HL-60 (cell line): ENCODE results near the gene ERCC1.

ENCODE experiments used
- DNase-seq, 2 experiments: peaks; one replicate each; pipeline ENCODE4 v3.0.0-alpha.2; 2010 to 2020; ENCODE audit warnings: low read depth in 1 of 2, low spot score in 1 of 2
- H3K27ac ChIP-seq: fragments of 250-450 bp; sonication (Bioruptor Pico); replicated peaks from 2 replicates; pipeline ENCODE4 v1.5.1; 2020; ENCODE audit warnings: mild to moderate bottlenecking, moderate library complexity
- H3K27me3 ChIP-seq: fragments of 250-450 bp; sonication (Bioruptor Pico); 2 replicates; pipeline ENCODE4 v1.5.1; 2021; ENCODE audit warnings: mild to moderate bottlenecking, moderate library complexity; ENCODE audit not compliant: insufficient read depth, poor library complexity, severe bottlenecking
- H3K4me3 ChIP-seq: replicated peaks from 2 replicates; pipeline ENCODE4 v1.5.1; 2011; ENCODE audit warnings: mild to moderate bottlenecking, control low read depth, low read length; ENCODE audit not compliant: insufficient read depth
- GABPA ChIP-seq: IDR thresholded peaks from 2 replicates; pipeline ENCODE4 v1.6.1; 2012; ENCODE audit warnings: low read depth
- POLR2AphosphoS5 ChIP-seq: IDR thresholded peaks from 2 replicates; pipeline ENCODE4 v1.6.1; 2012; ENCODE audit warnings: low read depth
- SPI1 ChIP-seq: IDR thresholded peaks from 2 replicates; pipeline ENCODE4 v1.6.1; 2012; ENCODE audit warnings: low read depth, mild to moderate bottlenecking, borderline replicate concordance
- TF ChIP-seq, protein P1 (sequence below): IDR thresholded peaks from 2 replicates; pipeline ENCODE4 v1.6.1; 2012; ENCODE audit warnings: low read depth; ENCODE audit not compliant: insufficient replicate concordance
- TF ChIP-seq, protein P2 (sequence below): IDR thresholded peaks from one replicate; pipeline ENCODE4 v1.5.1; 2011; ENCODE audit warnings: low read length, control low read depth, inconsistent platforms; ENCODE audit not compliant: insufficient read depth

Gene ERCC1

DNA sequence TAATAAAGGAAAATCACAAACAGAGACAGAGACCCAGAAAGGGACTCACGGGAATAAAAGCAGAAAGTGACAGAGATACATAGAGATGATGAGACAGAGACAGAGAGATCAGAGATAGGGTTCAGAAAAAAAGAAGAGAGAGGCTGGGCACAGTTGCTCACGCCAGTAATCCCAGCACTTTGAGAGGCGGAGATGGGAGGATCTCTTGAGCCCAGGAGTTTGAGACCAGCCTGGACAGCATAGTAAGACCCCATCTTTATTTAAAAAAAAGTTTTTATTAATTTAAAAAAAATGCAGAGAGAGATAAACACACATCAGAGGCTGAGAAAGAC is 24.7 kb upstream of the ERCC1 start:
- TF ChIP-seq GABPA: no peak
- no peak for DNase-seq
- Histone ChIP-seq H3K27ac (no peak overlapping the region), H3K4me3 (no peak overlapping the region), H3K27me3 (no peaks in the 10 kb centered on the region)

DNA sequence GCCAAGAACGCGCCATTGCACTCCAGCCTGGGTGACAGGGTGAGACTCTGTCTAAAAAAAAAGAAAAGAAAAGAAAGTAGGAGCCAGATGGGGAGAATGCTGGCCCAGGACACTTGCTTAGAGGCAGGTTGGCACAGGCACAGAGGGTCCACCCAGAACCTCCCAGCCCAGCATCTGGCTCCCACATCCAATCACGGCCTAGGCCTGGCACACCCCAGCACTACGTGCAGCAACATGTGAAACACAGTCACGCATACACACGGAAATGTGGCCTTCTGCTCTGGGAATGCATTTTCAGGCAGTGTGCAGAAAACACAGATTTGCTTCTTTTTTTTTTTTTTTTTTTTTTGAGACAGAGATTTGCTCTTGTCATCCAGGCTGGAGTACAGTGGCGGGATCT is 23.2 kb upstream of the ERCC1 start:
- H3K27me3 ChIP-seq: no peaks in the 10 kb centered on the region
- no peak for DNase-seq
- no peak for TF ChIP-seq SPI1
- no peak for TF ChIP-seq POLR2AphosphoS5
- TF ChIP-seq GABPA: no peak
- TF ChIP-seq, protein P1, sequence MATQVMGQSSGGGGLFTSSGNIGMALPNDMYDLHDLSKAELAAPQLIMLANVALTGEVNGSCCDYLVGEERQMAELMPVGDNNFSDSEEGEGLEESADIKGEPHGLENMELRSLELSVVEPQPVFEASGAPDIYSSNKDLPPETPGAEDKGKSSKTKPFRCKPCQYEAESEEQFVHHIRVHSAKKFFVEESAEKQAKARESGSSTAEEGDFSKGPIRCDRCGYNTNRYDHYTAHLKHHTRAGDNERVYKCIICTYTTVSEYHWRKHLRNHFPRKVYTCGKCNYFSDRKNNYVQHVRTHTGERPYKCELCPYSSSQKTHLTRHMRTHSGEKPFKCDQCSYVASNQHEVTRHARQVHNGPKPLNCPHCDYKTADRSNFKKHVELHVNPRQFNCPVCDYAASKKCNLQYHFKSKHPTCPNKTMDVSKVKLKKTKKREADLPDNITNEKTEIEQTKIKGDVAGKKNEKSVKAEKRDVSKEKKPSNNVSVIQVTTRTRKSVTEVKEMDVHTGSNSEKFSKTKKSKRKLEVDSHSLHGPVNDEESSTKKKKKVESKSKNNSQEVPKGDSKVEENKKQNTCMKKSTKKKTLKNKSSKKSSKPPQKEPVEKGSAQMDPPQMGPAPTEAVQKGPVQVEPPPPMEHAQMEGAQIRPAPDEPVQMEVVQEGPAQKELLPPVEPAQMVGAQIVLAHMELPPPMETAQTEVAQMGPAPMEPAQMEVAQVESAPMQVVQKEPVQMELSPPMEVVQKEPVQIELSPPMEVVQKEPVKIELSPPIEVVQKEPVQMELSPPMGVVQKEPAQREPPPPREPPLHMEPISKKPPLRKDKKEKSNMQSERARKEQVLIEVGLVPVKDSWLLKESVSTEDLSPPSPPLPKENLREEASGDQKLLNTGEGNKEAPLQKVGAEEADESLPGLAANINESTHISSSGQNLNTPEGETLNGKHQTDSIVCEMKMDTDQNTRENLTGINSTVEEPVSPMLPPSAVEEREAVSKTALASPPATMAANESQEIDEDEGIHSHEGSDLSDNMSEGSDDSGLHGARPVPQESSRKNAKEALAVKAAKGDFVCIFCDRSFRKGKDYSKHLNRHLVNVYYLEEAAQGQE: no peak
- TF ChIP-seq, protein P2, sequence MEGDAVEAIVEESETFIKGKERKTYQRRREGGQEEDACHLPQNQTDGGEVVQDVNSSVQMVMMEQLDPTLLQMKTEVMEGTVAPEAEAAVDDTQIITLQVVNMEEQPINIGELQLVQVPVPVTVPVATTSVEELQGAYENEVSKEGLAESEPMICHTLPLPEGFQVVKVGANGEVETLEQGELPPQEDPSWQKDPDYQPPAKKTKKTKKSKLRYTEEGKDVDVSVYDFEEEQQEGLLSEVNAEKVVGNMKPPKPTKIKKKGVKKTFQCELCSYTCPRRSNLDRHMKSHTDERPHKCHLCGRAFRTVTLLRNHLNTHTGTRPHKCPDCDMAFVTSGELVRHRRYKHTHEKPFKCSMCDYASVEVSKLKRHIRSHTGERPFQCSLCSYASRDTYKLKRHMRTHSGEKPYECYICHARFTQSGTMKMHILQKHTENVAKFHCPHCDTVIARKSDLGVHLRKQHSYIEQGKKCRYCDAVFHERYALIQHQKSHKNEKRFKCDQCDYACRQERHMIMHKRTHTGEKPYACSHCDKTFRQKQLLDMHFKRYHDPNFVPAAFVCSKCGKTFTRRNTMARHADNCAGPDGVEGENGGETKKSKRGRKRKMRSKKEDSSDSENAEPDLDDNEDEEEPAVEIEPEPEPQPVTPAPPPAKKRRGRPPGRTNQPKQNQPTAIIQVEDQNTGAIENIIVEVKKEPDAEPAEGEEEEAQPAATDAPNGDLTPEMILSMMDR: no peak
- H3K4me3 ChIP-seq: no peak overlapping the region
- no peak overlapping the region for H3K27ac ChIP-seq

DNA sequence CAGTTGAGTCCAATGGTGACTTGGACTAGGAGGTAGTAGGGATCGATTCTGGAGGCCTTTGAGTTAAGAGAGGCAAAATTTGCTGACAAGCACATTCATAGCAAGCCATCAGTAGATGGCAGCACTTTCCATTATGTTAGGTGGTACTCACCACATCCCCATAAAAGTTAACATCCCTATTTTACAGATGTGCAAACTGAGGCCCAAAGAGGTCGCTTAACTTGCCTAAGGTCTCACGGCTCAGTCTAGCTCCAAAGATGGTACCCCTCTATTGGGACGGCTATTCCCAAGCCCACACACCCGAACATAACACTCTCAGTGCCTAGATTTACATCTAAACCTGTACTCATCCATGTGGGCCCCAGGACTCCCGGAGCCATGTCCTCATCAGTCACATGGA is 22.6 kb upstream of the ERCC1 start:
- H3K27ac ChIP-seq: no peak overlapping the region
- H3K4me3 ChIP-seq: no peak overlapping the region
- DNase-seq: peak in 1 of 2 experiments; percentile 39
- TF ChIP-seq, protein P2: peak; percentile 31
- TF ChIP-seq GABPA: no peak
- TF ChIP-seq, protein P1: no peak
- no peak for TF ChIP-seq SPI1
- H3K27me3 ChIP-seq: no peaks in the 10 kb centered on the region

DNA sequence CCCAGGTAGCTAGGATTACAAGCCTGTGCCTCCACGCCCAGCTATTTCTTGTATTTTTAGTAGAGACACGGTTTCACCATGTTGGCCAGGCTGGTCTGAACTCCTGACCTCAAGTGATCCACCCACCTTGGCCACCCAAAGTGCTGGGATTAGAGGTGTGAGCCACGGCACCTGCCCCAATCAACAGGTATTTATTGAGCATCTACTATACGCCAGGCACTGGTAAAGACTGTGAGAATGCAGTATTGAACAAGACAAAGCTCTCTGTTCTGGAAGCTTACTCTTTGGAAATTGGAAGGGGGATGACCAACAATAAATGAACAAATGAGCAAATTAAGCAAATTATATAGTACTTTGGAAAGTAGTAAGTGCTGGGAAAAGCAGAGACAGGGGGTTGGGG is 21.4 kb upstream of the ERCC1 start:
- no peaks in the 10 kb centered on the region for H3K27me3 ChIP-seq
- no peak overlapping the region for H3K27ac ChIP-seq
- H3K4me3 ChIP-seq: no peak overlapping the region
- TF ChIP-seq, protein P2: no peak
- no peak for DNase-seq
